Activated gamma-delta T cell treated with anti-CD3 and anti-CD28 coated beads, Interleukin-2, amount 50 U/mL, for 16 hours (primary cell): ENCODE results near the gene MED20.
A peak's percentile ranks its signal among the peaks of the same experiment; 100 is the strongest.

Experiments
- DNase-seq: peaks from one replicate; pipeline ENCODE4 v3.0.0-alpha.2; 2020; ENCODE audit warnings: low read depth

The MED20 gene

DNA sequence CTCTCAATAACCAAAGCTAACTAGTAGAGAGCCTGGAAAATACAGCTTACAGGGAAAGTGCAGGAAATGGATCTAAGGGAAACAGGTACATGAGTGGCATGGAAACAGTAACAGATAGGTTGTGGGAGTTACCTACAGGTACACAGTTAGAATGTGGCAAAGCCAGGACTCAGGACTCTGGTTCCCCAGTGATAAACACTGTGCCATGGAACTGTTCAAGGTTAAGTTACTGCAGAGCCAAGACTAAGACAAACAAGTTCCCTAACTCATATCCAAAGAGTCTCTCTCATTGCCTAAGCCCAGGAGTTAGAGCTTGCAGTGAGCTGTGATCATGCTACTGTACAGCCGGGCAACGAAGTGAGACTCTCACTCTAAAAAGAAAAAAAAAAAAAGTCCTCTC, 6.6 kb downstream of the MED20 start:
- DNase-seq: no peak

DNA sequence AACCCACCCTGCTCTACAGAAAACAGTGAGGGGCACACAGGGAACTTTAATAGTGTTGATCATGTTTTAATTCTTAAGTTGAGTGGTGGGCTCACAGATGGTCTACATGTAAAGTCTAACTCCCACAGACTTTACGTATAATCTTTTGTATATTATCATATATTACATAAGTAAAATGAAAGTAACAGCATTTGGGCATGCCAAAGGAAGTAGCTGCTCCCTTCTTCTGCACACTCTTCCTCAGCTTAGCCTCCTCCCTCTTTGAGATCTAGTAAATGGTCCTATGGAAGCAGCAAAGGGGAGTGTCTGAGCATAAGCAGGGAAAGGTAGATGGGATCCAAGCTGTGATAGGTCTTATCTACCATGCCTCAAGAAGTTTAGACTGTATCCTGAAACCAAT, 11.2 kb downstream of the MED20 start:
- no peak for DNase-seq

GRCh38 chr6:41901882-41902519, 18.9 kb downstream of the MED20 start:
- peak; percentile 28 for DNase-seq

- DNase-seq: no peak
Measured at GRCh38 chr6:41900861-41901260, 20.1 kb downstream of the MED20 start.

DNA sequence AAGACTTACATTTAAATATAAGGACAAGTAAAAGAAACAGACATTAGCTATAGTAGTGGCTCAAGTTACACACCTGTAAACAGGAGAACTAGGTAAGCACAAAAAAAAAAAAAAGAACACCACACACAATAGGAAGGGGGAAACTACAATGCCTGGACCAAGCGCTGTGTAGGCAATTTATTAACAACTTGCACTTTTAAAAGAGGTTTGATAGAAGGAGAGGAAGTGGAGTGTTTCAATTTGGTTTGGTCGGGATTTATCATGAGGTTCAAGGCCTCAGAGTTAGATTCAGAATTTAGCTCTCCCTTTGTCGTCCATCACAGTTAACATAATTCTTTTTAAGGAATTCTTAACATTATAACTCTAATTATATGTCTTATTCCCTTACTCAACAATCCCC, 24.7 kb downstream of the MED20 start:
- no peak for DNase-seq

DNA sequence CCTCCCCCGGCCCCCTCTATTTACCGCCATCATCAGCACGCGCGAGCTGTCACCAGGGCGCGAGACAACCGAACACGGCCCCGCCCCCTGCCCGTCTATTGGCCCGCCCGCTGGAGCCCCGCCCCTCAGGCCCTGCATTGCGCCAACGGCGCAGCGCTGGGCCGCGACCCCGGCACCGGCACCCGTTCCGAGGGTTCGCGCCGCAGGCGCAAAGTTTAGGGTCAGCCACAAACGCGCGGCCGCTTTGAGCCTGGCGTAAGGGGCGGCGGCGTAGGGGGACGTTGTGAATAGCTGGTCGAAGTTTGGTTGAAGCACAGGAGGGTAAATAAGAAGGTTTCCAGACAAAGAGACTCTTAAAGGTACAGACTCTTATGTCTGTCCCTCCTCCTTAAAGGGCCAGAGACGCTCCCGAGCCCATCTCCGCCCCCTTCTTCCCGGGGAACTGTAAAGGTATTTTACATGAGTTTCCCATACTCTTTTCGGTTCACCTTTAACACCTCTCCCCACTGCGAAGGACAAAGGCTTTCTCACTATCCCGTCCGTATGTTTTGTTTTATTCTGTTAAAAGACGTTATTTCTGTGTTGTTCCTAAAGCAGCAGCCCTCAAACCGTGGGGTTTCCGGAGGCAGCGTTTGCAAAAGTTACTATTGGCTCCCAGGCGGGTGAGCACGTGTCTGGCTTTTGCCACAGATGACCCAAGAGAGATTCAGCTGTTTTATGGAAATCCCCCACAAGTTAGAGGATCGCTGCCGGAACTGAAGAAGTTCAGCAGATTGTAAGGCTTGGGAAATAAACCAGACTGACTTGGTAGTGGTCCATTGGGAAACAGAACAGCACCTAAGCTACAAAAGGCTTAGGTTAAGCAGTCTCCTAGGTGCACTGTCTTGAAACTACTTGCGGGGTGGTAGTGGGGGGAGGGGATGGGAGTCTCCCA, 25.4 kb downstream of the MED20 start, which contains the start of gene USP49:
Gene USP49 (minus strand): TSS at position 76 of the 934 bp plus-strand sequence. CDS start 88,392 bp downstream, outside the sequence.
- peak; percentile 84 for DNase-seq

DNA sequence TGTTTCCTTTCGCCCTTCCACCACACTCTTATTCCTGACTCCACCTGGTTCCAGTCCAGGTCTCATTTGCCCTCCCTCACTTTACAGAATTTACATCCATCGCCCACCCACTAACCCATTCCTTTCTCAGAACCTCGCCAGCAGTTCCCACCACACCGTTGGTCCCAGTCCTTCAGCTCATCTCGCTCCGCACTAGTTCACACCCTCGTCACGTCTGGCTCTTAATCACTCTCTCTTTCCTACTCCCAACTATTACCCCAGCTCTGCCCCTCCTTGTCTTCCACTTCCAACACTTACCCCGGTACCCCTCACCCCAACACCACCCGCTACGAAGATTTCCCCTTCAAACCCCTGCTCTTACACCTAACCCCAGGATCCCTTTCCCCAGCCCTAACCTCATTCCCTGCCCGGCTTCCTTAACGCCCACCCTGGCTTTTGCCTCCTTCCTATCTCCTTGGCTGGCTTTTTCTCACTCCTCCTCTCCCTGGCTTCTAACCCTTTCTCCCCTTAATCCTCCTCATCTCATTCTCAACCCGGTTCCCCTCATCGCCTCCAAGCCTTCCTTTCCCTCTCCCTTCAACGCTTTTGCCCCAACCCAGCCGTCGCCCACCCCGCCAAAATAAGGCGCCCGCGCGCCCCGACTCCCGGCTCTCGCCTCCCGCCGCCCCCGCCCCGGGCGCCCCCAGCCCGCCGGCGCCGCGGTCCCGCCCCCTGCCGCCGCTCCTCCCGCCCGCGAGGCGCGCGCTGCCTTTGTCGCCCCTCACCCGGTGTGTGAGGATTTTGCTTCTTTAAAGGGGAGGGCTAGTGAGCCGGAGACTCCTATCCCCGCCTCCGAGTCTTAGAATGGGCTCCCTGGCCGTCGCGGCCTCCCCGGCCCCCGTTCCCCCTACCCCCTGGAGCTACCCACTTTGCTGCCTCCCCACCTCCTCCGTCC, 26.3 kb downstream of the MED20 start:
- DNase-seq: no peak

DNA sequence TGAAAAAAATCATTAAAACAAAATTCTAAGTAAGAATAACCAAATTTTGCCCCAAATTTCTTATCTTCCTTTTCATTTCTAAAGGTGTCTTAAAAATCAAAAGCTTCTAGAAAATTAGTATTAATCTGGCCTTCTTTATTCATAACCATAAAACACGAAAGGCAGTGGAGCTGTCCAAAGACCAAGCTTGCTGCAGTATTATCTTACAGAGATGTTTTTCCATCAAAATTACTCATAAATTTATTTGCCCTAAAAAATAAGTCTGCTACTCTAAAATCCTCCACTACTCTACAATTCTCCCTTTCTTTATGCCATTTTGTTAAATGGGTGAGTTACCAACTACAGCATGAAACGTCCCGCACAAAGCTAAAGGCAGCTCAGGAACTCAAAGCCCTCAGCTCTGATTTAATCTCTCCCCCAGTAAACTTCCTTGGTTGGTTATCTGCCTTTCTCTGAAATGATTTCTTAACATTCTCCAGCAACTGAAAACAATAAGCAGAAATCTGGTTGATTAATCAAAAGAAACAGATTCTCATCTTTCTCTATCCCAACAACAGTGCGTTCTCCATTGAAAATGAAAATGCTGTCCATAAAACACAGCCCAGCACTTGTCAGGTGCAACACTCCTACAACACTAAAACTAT, 27.9 kb downstream of the MED20 start:
- DNase-seq: no peak

GRCh38 chr6:41887331-41887751, 33.6 kb downstream of the MED20 start:
- DNase-seq: no peak

- DNase-seq: no peak
Measured at GRCh38 chr6:41885930-41886329, 35.0 kb downstream of the MED20 start.

DNA sequence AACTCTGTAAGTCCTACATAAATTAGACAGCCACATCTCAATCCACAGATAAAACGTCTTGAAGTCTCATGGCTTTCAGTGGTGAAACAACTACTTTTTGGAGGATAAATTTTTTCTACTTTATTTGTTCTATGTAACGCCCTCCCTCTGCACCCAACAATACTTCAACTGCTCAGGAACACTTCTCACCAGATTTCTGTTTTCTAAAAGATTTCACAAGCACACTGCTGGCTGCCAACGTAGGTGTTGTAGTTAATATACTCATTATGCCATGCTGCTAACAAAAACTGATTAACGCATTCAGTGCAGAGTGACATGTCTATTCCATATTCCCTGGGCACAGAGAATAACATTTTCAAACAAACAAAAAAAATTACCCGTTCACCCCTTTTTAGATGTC, 36.0 kb downstream of the MED20 start:
- DNase-seq: no peak

DNA sequence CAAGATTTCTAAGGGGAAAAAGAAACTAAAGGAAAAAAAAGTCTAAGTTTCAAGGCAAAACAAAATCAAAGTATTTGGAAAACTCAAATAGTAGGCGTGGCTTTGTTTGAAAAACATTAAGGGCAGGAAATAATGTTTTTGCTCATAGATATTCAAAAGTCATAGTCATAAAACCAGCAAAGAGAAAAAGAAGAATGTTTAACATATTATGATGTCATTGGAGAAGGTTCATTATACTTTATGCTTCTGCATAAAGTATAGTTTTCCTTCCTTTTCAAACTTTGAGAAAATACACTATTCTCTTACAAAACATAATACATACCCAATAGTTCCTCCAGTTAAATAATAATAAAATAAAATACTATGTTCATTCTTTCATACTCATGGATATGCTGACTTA, 39.4 kb downstream of the MED20 start:
- DNase-seq: no peak

- no peak for DNase-seq
Measured at GRCh38 chr6:41878961-41879405, 42.0 kb downstream of the MED20 start.

- no peak for DNase-seq
Measured at GRCh38 chr6:41878246-41878645, 42.7 kb downstream of the MED20 start.

- no peak for DNase-seq
Measured at GRCh38 chr6:41877051-41877680, 43.8 kb downstream of the MED20 start.

- no peak for DNase-seq
Measured at GRCh38 chr6:41874741-41875140, 46.2 kb downstream of the MED20 start.

GRCh38 chr6:41872147-41872546, 48.8 kb downstream of the MED20 start:
- no peak for DNase-seq

DNA sequence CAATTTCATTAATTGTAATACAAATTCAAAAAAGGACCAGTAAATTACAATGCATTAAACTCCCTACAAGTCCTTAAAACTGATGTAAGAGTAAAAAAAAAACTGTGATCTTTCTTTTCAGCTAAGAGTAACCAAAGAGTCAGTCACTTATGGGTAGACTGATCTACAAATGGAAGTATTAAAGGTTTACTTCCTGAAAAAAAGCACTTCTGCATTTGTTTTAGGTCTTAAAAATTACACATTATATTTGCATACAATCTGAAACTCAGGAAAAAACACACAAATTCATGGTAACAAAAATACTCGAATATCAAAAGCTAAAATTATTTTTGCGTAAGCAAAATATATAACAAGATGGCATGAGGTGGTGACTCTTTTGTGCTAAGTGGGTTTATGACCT, 49.2 kb downstream of the MED20 start:
- no peak for DNase-seq

GRCh38 chr6:41859356-41859755, 61.6 kb downstream of the MED20 start:
- DNase-seq: no peak

GRCh38 chr6:41858703-41859102, 62.2 kb downstream of the MED20 start:
- DNase-seq: no peak
